ENCODE data around the gene RASGRP3.
"Not testable (repeated sequence)": the region's sequence is repeated elsewhere in the genome, so short reads cannot be mapped to it uniquely, and the experiment has no call there.

The RASGRP3 gene

DNA sequence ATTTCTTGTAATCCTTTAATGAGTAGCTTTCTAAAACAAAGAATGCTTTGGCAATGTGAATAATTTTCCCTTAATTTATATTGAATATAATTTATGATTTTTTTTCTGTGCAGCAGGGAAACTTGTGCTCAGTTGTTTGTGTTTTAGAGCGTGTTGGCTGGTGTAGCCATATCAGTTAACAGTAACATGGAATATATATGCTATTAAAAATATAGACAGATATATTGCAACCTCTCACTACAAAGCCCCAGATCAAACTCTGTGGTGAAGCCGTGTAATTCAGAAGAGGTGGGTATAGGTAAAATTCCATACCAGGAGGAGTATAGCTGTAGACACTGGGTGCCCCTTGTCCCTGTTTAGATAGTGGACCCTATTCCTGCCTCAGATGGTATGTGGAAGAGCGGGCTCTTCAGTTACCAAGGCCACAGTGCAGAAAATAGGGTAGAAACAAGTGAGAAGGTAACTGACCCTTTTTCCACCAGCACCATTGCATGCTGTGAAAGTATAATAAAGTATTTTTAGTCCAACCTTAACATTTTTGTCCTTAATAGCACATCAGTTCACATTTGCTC is 18.1 kb upstream of the RASGRP3 start:
- DNase-seq = no peak

DNA sequence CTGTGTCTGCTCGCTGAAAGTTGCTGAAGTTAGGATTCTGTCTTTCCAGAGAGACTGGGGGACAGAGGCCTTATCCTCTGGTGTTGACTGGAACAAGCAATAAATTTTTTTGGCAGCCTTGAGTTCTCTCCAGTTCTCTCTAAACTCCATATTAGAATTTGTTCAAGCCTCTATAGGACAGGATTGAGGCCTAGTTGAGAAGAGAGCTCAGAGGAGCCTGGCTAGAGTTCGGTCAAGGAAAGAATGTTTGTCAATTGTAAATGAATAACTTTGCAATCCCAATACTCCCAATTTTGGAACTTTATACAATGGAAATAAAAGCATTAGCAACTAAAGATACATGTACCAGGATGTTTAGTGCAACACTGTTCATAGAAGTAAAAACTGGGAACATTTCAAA is 16.7 kb upstream of the RASGRP3 start:
- DNase-seq = no peak

DNA sequence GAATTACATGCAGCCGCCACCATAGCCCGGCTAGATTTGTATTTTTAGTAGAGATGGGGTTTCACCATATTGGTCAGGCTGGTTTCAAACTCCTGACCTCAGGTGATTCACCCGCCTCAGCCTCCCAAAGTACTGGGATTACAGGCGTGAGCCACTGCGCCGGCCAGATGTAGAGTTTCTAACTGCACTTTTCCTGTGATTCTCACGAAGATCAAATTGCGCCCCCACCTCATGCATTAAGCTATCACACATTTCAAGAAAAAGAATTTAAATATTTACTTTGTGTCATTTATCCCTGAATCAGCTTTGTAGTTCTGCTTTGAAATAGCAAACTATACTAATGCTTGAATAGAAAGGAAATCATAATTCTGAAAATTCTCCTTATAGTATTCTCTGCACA is 13.9 kb upstream of the RASGRP3 start:
- DNase-seq = not testable (repeated sequence)

DNA sequence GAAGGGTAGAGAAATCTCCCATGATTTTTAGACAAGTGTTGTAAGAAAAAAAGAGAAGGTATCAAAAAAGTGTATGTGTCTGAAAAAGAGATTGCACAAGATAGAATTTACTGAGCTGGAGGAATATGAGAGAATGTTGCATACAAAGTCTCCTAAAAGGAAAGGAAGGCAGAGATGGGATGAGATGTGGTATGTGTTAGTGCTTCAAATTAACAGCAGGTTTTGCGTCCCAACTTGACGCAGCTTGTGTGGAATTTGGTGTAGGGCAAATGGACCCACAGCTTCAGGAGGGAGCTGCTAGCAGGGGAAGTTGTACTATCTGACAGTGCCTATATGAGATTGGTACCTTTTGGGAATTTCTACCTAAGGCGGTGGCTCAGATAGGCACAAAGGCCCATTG is 9.0 kb upstream of the RASGRP3 start:
- DNase-seq = no peak

DNA sequence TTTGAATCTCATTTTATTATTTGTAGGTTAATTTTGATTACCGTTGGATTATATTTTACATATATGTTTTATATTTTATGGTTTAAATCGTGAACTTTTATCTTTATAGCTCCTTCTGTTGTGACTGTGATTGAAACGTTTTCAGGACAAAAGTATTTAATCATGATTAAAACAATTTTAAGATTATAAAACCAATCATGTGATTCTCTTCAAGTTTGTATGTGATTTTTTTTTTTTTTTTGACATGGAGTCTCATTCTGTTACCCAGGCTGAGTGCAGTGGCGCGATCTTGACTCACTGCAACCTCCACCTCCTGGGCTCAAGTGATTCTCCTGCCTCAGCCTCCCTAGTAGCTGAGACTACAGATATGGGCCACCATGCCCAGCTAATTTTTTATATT is 7.2 kb upstream of the RASGRP3 start:
- no peak for DNase-seq

DNA sequence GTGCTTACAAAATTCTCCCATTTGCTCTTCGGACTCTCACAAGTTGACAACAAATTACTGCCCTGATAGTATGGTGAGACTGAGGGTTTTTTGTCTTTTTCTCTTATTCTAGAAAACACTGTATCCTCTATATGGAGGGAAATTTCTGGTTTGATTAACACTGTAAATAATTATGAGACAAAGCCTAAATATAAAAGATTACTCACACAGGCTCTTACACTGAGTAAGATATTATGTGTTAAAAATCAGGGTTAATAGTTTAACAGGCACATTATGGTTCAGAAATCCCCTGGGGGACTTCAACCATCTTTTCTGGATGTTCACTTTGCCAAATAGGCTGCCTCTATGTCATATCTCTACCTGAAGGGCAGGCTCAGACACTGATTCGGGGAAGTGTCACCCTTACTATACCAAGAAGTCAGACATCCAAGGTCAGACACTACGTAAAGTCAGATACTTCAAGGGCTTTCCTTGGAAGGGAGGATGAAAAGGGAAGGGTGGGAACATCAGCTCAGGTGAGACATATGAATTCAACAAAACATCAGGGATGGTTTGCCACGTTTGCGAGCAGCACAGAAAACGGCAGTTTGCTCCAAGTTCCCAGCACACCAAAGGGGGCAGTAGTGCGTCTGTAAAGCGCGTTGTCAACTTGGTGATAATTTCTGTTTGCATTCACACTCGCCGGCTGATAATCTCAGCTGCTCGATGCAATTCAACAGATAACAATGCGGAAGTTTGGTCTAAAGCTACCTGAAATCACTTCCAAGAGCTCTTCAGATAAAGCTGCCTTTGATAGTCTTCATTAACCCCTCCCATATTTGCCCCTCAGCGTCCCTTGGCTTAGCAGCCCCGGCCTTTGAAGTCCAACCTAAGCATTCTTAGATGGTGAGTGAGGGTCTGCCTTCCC is 972 bp upstream of the RASGRP3 start:
- peak; percentile 84 for DNase-seq

DNA sequence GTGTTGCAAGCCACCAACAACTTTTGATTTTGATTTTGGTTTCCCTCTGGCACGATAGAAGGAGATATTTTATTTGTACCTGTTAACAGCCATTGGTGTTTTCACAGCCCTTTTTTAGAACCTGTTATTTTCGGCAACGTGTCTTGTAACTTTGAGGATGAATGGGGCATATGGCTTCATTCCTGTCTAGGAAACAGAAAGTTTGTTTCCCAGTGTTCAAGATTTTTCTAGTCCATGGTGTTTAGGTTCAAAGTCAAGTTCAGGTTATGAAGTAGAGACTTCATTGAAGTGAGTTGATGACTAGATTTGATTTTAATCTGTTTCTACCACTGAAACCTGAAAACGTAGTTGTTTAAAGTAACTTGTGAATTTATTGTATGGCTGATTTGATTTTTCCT is 343 bp downstream of the RASGRP3 start:
- no peak for DNase-seq

DNA sequence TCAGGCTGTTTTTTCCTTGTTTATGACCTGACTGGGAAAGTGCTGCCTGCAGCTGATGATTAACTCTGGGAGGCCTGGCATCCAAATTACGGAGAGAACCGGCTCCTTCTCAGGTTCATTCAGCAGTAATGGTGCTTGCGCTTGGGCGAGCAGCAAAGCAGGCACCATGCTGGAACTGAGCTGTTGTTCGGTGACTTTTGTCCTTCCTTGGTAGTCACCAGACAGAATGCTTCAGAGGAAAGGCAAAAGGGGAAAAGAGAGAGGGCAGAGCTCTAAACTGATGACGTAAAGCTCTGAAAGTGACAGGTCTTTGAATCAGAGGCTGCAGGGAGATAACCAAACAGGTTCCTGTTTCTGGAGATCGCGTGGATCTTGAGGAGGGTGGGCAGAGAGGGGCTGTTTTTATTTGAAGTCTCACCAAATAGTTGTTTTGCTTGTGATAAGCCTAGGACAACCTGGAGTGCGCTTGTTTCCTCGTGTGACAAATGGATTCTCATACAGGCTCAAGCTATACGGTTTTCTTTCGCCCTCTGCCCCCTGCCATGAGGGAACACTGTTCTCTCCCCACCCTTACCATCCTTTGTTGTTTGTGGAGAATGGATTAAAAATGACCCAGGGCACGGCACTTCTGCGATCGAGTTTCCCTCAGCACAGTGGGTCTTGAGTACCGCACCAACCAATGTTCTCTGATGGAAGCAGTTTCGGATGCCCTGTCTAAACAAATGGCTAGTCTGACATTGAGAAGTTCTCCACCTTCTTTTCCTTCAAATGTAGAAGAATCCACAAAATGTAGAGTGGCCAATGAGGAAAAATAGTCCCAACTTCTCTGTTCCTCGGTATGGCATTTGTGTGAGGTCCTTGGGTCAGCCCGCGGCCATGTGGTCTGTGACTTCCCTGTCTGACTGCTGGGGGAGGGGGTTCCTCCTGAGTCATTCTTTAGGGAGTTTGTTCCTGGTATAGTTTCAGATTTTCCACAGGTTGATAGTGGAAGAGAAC is 1.3 kb downstream of the RASGRP3 start:
- peak; percentile 26 for DNase-seq

DNA sequence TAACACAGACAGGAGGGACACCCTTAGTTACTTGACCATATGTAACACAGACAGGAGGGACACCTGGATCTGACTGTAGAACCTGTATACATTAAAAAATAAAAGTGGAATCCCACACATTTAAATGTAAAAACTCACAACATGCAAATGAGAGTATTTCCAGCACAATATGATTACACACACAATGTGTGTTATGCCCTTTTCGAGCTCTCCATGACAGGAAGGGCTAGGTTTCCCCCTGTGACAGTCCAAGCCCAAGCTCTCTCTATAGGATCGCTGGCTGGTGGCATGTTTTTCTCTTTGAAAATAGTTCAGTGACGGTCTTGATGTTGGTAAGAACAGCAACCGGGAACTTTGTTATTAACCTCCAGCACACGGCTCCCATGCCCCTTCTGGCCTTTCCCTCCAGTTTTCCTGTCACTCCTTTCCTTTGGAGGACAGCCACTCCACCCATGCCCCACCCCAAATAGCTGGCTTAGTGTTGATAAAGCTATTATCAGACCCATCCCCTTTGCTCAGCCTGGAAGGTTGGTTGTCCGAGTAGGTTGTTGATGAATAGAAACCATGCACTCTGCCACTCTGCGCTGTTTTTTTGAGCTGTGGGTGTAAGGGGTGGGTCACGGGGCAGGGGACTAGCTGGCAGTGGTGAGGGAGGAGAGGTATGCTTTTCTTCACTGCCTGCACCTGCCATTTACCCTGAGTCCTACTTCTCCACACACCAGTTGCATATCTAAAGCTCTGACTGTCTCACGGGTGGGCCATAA is 2.7 kb downstream of the RASGRP3 start:
- DNase-seq = no peak

DNA sequence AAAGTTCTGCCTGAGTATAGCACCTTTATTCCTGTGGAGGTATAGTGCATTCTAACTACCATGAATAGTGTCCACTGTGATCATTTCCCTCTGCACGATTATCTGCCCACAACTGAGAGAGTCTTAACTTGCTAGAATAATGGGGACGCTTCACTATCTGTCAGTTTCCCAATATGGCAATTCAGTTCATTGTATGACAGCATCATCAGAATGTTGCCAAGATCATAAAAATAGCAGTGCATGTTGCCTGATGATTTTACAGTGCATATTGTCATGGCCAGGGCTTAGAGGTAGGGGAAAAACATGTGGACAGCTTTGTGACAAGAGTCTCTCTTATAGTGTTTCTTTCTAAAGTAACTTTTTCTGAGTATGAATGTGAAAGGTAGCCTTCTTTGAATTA is 6.1 kb downstream of the RASGRP3 start:
- no peak for DNase-seq

DNA sequence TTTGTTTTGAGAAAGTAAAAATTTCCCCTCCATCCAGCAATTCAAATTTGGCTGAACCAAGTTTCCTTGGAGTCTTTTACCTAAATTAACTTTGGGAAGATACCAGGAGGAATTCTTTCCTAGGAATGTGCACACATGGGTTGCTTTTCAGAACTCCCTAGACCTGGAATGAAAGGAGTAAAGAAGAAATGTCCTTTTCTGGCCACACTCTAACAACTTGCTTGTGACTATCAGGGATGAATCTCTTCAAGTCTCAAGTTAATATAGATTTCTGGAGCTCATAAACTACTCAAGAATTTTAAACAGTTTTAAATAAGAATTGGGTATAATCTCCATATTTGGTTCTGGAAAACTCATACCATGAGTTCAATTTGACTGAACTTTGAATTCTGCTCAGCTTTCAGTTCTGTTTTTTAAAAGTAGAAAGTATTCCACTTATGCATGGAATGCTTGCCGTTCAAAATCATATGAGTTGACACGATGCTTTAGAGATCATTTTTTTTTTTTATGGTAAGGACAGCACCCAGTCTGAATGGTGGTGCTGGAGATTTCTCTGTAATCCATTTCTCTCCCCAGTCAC is 7.7 kb downstream of the RASGRP3 start:
- no peak for DNase-seq

DNA sequence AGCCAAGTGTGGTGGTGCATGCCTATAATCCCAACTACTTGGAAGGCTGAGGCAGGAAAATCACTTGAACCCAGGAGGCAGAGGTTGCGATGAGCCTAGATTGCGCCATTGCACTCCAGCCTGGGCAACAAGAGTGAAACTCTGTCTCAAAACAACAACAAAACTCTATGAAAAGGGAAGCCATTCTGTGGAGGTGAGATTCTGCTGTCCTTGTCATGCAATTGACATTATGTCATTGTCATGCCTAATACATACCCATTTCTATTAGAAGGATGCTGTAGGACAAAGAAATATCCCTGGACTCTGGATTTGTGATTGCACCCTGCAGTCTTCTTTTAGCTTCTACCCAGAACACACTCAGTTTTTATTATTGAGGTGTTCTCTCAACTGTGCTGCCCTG is 8.6 kb downstream of the RASGRP3 start:
- no peak for DNase-seq

DNA sequence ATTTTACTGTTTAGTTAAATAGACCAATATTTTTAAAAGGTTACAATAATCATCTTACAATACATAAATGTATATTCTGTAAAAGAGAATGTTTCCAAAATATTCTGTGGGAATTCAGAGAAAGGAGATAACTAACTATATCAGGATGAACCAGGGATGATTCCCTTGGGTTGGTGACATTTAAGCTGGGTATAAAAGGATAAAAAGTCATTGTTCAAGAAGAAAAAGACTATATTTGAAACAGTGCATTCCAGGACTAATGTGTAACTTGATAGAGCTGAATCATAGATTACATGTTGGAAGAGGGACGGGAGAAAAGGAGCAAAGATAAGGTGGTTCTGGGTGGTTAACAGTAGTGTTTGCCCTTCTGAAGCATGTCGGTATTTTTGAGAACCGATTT is 10.1 kb downstream of the RASGRP3 start:
- DNase-seq = no peak

DNA sequence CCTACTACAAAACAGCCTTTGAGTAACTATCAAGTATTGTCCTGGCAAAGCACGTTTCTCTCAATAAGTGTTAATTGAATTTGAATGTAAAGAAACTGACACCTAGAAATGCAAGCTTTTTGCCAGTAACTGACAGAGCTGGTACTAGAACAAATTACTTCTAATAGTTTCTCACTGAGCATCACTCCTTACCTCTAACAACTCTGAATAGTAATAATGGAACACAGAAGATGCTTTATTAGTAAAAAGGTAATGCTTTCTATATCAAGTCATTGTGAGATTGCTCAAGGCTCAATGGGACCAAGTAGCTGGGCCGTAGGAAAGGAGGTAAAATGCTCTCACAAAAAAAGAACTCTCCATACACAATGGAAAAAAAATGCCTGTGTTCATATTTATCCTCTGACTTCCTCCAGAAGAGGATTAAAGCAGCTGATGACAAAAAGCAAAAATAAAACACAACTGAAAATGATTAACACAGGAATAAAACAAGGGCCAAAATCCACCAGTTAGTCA is 11.8 kb downstream of the RASGRP3 start:
- no peak for DNase-seq

DNA sequence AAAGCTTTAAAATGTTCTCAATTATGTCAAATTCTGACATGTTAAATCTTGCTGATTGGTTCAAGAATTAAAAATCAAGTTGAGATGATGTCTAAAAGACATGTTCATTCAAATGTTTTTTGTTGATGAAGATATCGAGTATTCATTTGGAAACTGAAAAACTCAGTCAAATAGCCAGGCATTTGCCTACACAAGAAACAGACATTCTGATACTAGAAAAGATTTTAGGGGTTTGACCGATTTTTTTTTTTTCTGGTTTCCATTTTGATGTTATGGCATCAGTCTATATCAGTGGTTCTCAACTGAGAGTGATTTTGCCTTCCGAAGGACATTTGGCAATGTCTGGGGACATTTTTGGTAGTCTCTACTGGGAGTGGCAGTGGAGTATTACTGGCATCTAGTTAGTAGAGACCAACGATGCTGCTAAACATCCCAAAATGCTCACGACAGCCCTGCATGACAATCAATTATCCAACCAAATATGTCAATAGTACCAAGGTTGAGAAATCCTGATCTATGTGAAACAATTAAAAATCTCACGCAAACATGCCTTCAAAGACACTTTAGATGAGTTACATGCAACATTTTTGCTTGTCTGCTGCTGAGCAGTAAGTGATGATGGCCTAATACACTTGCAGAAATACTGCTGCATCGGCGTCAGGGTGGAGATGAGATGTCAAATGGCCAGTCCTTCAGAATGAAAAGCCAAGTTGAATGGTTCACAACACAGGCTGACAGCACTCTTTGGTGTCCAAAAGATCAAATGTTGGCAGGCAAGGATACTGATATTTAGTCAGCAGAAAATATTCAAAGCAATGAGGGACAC is 12.5 kb downstream of the RASGRP3 start:
- DNase-seq = no peak

DNA sequence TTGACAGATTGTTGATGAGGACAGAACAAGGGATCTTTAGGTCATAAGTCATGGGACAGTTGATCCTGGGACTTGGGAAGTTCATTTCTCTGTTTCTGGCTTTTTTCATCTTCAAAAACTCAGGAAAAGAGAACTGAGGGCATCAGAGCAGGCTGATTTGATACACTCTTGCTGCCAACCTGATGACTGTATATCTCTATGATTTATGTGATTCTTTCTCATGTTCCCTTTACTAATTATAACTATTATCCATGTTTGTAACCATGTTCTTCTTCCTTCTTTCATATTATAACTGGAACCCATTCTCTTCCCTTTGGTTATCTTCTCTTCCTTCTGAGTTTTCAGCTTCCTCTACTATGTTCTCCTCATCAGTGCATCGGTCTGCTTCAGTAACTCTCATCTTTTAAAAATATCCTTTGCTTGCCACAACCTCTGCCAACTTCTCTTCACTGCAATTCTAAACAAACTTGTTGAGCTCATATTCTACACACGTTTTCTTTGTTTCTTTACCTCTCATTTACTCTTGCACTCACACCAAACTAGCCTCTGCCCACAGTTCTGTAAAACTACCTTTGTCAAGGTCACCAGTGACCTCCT is 13.5 kb downstream of the RASGRP3 start:
- no peak for DNase-seq

DNA sequence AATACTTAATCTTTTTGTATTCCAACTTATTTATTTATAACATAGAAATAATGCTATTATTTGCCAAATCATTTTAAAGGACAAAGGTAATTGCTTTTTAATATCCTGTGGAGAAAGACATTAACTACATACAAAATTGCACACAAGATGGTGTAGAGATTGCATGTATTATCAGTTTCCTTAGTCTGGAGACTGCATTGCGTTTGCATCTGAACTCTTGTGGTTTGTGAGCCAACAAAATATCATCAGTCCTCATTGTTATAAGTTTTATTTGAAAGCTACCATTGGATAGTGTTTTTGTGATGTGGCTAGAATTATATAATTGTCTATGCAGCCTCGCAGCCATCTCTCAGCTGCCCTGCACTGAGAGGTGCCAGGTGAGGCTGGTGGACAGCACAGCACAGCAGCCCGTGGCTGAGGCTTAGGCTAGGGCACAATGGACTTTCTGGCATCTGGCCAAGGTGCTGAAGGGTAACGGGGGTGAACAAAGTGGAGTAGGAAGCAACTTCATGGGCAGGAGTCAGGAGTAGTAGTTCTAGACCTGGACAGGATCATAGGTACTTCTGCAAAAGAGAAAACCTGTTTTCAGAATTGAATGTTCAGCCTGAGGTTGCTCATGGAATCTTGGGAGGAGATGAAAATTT is 15.1 kb downstream of the RASGRP3 start:
- DNase-seq = no peak

DNA sequence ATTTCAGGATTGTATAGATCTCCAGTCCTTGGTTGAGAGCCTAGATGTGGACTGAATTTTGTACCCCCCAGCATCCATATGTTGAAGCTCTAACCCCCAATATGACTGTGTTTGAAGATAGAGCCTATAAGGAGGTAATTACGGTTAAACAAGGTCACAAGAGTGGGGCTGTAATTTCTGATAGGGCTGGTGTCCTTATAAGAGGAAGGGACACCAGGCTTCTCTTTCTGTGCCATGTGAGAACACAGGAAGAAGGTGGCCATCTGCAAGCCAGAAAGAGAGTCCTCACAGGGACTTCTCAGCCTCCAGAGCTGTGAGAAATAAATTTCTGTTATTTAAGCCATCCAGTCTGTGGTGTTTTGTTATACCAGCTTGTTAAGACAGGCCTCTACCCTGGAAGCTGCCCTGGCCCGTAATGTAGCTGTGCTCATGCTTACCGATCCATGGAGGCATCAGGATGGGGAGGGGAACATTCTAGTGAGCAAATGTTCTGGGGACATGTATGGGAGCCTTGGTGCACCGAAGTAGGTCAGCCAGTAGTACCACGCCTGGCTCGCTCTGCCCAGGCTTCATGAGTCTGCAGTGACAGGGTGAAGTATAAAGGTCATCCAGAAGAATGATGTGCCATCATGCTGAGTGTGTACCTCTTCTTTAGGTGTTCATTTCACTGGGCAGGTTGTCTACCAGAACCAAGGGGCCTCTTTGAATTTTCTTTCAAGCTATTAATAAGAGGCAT is 16.1 kb downstream of the RASGRP3 start:
- no peak for DNase-seq

DNA sequence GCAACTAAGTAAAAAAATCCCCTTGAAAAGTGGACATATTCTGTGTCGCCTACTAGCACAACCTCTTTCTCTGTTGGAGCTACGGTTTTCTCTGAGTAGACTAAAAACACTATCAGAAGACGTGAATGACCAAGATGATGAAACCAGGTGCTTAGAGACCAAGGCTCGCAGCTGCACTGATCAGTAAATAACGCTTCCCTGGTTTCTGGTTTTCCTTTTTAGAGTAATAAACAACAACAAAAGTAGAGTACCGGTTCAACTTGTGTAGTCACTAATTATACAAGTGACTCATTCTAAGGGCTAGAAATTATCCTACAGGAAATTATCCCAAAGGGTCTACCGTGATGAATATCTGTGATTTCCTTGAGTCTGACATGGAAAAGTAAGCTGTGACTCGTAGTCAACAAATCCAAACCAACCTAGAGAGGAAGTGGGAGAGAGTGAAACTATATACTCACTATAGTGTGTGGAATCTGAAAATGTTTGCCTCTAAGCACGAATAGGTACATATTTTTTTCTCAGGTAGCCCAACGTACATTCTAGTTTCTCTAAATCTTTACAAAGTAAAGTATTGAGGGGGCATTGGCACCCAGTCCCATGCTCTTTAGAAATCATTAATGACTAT is 17.8 kb downstream of the RASGRP3 start:
- no peak for DNase-seq

Measured in activated CD4-positive, alpha-beta T cell treated with anti-CD3 and anti-CD28 coated beads for 48 hours (primary cell).